Stimulated activated CD8-positive, alpha-beta memory T cell treated with anti-CD3 and anti-CD28 coated beads, Interleukin-12 subunit alpha, Interleukin-12 subunit beta, amount 100 ng/mL, for 4 hours (primary cell): ENCODE data around the gene SBK1.
"Not testable (repeated sequence)": the region's sequence is repeated elsewhere in the genome, so short reads cannot be mapped to it uniquely, and the experiment has no call there.

Source experiments
- DNase-seq: peaks from one replicate; pipeline ENCODE4 v3.0.0-alpha.2; 2020; ENCODE audit warnings: low read depth

The SBK1 gene

DNA sequence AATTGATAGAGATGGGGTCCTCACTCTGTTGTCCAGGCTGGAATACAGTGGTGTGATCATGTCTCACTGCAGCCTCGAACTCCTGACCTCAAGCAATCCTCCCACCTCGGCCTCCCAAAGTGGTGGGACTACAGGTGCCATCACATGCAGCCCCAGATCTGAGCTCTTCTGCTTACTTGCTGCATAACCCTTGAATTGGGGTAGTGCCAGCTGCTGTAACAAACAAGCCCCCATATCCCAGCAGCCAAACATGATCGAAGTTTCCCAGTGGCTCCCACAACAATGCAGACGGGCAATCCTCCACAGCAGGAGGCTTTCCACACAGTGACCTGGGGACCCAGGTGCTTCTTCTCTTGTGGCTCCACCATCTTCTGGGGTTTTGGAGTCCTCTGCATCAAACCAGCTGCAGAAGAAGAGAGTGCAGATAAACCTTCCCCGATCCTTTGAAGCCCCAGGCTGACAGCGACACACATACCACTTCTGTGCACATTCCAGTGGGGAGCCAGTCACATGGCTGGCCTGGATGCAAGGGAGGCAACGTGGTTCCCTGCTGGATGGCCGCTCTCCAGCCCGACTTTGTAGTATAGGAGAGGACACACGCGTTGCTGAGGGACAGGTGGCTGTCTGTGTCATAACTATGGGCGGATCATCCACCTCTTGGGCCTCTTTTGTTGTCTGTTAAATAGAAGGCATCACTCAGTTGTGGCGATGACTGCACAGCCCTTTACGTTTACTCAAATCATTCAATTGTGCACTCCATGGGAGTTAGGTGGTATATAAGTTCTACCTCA, 16.7 kb downstream of the SBK1 start:
- no peak for DNase-seq

DNA sequence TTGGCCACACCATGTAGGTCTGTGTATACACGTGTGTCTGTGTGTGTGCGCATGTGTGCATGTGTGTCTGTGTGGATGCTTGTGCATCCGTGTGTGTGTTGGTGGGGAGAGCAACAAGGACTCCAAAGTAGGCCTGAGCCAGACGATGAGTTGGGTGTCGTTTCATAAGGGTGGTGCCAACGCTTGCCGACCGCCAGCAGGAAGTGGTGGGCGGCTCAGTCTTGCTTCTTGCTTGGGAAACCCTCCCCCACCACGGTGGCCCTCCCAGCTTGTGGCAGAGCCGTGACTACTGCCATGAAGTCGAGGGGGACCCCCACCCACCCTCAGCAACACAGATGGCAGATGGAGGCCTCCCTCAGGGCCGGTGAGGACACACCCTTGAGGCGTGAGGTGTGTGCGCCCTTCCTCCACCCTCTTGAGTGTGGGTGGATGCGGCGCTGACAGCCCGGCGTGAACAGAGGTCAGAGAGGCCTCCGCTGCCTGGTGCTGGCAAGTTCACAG, 17.5 kb downstream of the SBK1 start:
- DNase-seq: peak; percentile 88

DNA sequence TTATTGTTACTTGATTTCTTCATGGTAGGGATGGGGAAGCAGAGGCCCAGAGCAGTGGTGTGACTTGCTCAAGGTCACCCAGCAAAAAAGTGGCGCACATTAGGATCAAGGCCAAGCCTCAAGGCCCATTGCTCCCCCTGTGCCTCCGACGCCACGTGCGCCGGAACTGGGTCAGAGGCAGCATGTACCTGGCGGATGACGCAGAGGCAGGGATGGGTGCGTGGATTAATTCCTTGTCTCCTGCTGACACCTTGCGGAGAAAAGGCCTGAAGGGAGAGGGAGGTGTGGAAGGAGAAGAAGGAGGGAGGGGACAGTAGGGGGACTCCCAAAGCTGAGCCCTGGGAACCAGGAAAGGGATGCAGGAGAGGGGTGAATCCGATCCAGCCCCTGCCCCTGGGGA, 18.5 kb downstream of the SBK1 start:
- no peak for DNase-seq

DNA sequence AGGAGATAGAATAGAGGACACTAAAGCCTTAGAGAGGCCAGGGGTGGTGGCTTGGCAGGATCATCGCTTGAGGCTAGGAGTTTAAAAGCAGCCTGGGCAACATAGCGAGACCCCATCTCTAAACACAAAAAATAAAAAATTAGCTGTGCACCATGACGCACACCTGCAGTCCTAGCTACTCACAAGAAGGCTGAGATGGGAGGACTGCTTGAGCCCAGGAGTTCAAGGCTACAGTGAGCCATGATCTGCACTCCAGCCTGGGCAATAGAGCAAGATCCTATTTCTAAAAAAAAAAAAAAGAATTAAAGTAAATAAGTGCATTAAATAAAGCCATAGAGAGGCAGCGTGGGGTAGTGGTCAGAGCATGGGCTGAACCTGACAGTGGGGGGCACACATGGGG, 19.1 kb downstream of the SBK1 start:
- DNase-seq: no peak

DNA sequence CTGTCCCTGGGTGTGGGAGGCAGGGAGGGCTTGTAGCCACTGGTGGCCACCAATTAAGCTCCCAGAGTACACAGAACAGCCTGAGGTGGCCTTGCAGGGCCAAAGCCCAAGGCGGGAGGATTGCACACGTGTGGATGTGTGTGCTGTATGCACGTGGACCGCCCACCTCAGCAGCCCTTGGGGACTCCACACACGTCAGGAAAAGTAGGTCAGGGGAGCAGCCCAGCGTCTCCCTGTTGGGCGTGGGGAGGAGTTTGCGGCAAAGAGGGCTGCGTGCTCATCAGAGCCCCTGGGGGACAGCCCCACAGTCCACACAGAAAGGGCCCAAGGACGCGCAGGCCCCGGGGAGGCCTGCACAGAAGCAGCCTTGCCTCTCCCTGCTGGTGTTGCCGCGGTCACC, 19.6 kb downstream of the SBK1 start:
- peak; percentile 45 for DNase-seq

DNA sequence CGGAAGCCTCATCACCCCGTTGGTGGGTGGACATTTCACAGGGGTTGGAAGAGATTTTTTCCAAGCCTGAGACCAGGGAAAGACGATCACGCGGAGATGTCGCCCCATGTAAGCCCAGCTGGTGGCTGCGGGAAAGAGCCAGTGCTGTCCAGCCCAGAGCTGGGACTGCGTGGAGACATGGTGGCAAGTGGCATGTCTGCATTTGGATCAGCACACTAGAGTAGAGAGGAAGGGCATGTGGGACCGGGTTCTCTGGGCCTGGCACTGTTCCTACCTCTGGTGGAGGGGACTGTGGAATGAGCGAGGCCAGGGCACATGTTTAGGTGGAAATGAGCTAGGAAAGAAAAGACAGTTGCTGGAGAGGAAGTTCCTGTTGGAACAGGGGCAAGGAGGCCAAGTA, 20.0 kb downstream of the SBK1 start:
- DNase-seq: no peak

DNA sequence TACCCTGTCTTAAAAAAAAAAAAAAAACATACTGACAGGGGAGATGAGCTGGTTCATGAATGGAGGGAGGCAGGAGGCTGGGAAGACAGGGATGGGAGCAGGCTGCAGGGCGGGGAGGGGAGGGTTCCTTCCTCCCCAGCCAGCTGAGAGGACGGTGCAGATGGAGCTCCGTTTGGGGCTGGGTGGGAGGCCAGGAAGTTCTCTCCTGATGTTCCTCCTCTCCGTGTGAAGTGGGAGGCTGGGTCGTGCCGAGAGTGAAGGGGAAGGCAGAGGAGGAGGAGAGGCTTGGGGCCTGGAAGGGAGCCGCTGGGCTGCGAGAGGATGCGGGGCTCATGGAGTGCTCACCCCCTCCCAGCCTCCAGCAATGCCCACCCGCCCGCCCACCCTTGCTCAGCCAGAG, 21.3 kb downstream of the SBK1 start:
- DNase-seq: no peak

DNA sequence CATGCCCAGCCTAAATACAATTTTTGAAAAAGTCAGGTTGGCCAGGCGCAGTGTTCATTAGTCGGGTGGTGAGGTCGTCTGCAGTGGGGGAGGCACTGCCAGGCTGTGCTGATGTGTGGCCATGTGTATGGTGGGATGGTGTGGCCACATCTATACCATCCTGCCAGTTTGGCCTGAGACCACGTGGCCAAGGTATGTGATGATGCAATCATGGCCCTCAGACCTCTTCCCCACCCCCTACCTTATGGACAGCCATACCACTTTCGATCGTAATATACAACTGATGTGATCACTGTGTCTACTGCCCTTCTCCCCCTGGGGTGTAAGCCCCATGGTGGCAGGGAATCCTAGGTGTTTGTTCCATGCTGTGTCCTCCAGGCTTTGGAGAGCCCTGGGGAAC, 23.7 kb downstream of the SBK1 start:
- DNase-seq: no peak

DNA sequence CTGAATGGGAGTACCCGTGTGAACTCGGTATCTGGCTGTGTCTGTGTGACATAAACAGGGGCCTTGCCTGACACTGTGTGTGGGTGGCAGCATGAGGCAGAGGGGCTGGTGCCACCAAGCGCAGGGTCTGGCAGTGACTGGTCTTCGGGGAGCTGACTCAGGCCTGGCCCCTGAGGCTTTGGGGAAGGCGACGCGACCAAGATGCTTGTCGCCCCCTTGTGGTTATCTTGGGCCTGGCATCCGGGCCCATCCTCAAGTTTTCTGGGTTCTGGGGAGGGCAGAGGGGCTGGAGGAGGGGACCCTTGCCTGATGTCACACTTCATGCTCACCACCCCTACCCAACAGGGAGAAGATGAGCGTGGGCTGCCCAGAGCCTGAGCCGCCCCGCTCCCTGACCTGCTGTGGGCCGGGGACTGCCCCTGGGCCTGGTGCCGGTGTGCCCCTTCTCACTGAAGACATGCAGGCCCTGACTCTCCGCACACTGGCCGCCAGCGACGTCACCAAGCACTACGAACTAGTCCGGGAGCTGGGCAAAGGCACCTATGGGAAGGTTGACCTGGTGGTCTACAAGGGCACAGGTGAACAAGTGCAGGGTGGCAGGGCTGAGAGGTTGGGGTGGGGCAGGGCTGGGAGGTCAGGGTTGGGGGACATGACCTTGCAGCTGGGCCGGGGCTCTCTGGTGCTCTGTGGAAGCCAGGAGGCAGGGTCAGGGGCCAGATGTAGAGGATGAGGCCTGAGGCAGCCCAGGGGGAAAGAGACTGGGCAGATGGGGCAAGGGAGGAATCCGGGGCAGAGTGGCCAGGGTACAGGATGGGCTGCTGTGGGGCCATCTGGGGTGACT, 24.9 kb downstream of the SBK1 start:
- DNase-seq: peak; percentile 60

DNA sequence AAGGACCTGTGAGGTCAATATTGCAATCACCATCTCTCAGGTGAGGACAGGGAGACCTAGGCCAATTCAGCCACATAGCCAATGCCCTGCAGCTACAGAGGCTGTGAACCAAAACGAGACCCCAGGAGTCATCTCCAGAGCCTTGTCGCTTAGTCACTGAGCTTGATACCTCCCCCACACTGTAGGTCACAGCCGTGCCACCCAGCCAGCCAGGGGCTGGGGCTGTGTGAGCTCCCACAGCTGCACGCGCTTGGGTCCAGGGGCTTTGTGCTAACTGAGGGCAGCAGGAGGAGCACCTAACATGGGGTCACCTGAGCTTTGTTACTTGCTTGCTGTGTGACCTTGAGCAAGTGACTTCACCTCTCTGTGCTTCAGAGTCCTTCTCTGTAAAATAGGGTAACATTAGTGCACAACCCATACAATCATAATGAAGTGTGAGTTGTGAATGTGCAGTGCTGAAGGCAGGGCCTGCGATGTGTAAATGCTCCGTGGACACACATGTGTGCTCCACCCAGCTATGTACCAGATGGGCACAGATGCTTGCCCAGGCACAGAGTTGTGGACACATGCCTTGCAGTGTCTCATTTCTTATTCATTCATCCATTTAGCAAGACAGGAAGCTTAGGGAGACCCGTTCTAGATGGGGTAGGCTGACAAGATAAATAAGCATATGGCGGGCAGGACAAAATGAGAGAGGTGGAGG, 25.9 kb downstream of the SBK1 start:
- DNase-seq: no peak

DNA sequence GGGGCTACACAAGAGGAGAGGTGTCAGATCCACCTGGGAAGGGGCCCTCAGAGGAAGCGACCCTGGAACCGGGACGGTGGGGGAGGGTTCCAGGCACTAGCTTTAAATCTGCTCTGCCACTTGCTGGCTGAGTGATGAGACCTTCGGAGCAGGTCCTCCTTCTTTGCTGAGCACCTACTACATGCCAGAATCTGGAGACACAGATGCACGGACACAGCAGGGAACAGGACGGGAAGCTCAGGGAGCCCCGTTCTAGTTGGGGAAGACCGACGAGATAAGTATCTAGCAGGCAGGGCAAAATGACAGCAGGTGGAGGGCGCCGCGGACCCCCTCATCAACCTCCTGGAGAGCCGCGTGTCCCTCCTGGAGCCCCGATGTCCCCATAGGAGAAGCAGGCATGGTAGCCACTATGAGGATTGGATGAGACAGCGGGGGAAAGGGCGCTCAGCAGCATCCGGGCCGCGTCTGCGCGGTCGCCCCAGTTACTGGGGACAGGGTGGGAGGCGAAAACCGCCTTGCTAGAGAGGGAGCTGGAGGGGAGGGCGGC, 27.2 kb downstream of the SBK1 start:
- DNase-seq: no peak

DNA sequence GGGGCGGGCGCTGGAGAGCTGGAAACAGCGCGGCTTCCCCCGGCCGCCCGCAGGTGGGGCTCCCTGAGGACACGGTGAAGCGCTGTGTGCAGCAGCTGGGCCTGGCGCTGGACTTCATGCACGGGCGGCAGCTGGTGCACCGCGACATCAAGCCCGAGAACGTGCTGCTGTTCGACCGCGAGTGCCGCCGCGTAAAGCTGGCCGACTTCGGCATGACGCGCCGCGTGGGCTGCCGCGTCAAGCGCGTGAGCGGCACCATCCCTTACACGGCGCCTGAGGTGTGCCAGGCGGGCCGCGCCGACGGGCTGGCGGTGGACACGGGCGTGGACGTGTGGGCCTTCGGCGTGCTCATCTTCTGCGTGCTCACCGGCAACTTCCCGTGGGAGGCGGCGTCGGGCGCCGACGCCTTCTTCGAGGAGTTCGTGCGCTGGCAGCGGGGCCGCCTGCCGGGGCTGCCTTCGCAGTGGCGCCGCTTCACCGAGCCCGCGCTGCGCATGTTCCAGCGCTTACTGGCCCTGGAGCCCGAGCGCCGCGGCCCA, 27.8 kb downstream of the SBK1 start:
- no peak for DNase-seq

DNA sequence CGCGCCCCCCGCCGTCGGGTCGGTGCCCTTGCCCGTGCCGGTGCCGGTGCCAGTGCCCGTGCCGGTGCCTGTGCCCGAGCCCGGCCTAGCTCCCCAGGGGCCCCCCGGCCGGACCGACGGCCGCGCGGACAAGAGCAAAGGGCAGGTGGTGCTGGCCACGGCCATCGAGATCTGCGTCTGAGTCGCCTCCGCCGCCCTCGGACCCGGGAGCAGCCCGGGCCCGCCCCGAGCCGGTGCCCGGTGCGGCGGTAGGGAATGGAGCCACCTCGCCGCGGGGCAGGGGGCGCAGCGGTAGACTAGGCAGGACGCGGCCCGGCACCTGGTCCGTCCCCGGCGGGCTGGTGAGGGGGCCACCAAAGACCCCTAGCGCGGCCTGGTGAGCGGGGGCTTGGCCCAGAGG, 28.4 kb downstream of the SBK1 start:
- no peak for DNase-seq

DNA sequence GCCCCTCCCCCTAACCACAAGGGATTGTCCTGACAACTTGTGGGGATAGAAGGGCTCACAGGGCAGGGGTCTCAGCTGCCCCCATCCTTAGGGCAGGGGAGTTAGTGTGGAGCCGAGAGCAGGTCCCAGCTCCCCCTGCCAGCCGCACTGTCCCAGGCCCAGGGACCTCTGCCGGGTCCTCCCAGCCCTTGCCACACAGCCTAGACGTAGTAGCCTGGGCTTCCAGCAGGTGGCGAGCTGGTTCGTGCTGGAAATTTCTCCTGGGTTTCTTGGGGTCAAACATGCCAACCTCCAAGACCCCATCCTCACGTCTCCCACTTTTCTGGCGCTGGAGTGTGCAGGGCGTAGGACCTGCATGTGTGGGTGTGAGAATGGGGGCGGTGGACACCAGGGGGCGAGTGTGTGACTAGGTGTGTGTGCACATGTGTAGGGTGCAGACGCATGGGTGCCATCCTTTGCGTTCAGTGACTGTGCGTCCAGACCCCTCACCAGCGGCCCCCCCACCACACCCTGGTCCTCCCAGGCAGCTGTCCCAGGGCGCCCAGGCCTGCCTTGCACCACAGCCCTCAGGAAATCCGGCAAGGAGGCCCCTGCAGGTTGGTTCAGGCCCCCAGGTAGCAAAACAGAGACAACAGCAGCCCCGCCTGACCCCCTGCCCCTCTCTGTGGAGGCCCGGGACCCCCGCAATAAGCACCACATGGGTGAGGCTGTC, 29.5 kb downstream of the SBK1 start:
- DNase-seq: no peak

DNA sequence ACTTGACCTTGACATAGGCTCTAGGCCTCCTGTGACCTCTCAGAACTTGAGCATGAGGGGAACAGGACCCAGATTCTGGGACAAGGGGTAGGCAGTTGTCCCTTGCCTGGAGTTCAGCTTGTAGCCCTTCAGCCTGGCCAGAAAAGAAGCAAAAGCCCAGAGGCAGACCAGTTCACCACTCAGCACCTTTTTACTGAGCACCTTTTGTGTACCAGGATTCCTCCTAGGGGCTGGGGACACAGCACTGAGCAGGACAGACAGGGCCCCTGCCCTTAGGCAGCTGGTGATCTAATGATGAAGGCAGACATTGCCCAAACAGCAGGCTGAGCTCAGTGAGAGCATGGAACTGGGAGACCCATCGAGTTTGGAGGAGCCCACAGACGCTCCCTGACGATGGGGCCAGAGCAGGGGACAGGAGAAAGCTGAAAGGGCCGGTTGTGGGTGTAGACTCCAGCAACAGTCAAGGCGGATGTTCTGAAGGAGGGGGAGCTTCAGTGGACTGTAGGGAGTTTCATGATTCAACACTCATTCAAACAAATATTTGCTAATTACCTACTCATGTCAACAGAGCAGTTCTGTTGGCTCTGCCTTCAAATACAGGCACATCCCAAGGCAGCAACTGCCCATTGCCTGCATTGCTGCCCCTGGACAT, 32.0 kb downstream of the SBK1 start:
- no peak for DNase-seq

DNA sequence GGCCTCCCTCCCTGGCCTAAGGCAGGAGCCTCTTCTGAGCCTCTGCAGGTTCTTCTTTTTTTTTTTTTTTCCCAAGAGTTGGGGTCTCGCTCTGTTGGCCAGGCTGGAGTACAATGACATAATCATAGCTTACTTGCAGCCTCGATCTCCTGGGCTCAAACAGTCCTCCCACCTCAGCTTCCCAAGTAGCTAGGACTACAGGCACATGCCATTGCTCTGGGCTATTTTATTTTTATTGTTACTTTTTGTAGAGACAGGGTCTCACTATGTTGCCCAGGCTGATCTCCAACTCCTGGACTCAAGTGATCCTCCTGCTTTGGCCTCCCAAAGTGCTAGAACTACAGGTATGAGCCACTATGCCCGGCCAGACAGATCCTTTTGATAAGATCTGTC, 32.6 kb downstream of the SBK1 start:
- no peak for DNase-seq

DNA sequence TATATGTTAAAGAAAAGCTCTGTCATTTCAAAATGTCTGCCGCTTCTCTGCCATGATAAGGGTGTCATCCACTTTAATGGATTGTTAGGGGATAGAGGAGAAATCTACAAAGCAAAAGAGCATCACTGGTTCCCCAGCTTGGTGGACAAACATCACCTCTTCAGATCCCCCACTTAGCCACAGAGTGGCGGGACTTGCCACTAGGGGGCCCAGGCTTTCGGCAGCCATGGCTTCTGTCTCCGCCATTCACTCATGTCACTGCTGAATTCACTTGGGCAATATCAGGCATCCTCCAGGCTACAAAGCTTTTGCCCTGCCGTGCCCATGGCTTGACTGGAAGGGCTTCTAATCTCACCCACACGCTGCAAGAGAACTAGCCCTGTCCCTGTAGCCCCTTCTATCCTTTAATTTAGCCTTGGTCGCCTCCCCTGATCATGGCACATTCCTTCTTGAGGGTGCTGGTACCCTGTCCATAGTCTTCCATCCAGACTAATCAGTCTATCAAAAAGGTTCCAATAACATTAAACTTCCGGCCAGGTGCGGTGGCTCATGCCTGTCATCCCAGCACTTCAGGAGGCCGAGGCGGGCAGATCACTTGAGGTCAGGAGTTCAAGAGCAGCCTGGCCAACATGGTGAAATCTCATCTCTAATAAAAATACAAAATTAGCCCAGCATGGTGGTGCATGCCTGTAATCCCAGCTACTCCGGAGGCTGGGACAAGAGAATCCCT, 34.7 kb downstream of the SBK1 start:
- peak; percentile 48 for DNase-seq

DNA sequence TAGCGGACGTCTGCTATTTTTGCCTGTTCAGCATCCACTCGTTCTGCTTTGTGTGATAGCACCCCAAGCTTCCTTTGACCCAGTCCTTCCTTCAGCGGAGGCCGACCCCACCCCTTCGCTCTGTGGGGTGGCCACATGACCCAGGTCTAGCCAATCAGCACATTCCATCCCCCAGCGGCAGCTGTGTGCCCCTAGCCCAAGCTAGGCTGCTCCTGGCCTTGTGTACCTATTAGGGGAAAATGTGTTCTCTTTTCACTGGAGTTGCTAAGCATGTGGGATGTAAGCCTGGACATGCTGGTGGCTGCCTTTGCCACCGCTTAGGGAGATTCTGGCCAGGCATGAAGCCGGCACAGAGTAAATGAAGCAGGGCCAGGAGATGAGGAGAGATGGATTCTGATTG, 37.9 kb downstream of the SBK1 start:
- not testable (repeated sequence) for DNase-seq

DNA sequence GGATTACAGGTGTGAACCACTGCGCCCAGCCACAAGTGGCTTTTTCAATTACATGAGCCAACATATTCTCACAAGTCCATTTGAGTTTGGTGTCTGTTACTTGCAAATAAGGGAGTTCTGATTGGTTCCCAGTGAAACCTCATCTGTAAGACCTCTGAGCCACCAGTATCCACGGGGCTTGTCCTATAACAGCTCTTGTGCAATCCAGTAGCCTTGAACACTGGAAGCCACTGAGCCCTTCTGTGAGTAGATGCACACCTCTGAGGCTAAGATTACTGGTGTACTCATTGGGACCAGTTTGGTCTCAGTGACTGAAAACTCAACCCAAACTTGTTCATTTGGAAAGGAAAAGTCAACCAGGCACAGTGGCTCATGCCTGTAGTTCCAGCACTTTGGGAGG, 38.7 kb downstream of the SBK1 start:
- not testable (repeated sequence) for DNase-seq

DNA sequence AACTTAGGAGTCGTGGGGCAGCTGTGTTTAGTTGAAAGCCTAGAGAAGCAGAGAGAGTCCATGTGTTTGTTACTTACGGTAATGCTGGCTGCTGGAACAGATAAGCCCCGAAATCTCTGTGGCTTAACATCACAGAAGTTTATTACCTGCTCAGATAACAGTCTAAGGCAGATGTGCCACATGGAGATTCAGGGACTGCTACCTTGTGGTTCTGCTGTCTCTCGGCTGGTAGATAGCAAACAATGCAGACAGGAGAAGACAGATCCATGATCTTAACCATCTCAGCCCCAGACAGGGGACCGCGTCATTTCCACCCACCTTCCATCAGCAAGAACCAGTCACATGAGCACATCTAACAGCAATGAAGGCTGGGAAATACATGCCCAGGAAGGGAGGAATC, 40.3 kb downstream of the SBK1 start:
- DNase-seq: not testable (repeated sequence)
